ENCODE measurements around the gene CDC73. TPM values are rescaled to one million over a fixed set of nuclear protein-coding genes. Genes with fewer than 3 reads are reported as not detected.
"Not testable (repeated sequence)": the region's sequence is repeated elsewhere in the genome, so short reads cannot be mapped to it uniquely, and the experiment has no call there.

CDC73 gene
- total RNA-seq, 4 donors from 2014 or later: 41.4 to 89.4 (median 51.5) TPM

DNA sequence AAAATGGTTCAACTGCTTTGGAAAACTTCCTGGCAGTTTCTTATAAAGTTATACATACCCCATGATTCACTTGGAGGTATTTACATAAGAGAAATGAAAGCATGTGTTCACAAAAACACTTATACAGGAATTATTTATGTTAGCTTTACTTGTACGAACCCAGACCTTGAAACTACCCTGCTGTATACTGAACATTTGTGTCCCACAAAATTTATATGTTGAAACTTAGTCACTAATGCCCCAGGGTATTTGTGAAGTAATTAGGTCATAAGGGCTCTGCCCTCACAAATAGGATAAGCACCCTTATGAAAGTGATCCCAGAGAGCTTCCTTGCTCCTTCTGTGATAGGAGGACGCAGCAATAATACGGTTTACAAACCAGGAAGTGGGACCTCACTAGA lies 107.3 kb downstream of the CDC73 start:
- DNase-seq (ENCODE audit: low spot score in 2 of 2): no peak
- H3K4me3 ChIP-seq: no peak overlapping the region
- TF ChIP-seq, protein P1, sequence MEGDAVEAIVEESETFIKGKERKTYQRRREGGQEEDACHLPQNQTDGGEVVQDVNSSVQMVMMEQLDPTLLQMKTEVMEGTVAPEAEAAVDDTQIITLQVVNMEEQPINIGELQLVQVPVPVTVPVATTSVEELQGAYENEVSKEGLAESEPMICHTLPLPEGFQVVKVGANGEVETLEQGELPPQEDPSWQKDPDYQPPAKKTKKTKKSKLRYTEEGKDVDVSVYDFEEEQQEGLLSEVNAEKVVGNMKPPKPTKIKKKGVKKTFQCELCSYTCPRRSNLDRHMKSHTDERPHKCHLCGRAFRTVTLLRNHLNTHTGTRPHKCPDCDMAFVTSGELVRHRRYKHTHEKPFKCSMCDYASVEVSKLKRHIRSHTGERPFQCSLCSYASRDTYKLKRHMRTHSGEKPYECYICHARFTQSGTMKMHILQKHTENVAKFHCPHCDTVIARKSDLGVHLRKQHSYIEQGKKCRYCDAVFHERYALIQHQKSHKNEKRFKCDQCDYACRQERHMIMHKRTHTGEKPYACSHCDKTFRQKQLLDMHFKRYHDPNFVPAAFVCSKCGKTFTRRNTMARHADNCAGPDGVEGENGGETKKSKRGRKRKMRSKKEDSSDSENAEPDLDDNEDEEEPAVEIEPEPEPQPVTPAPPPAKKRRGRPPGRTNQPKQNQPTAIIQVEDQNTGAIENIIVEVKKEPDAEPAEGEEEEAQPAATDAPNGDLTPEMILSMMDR (IDR thresholded peaks at IDR 0.05): no peak
- no peak for TF ChIP-seq EP300 (IDR thresholded peaks at IDR 0.05)
- no peak for TF ChIP-seq POLR2A (IDR thresholded peaks at IDR 0.05)
- H3K36me3 ChIP-seq: peaks cover 0 to 13% (median 3%) of the 10 kb centered on the region in 3 donors
- H3K27me3 ChIP-seq: no peaks in the 10 kb centered on the region
- H3K9me3 ChIP-seq: no peaks in the 10 kb centered on the region
- no peaks in the 10 kb centered on the region for H3K4me1 ChIP-seq
- WGBS, 2 donors: 83 to 87% methylated on average over 3 of the region's 3 CpGs
- no peak overlapping the region for H3K27ac ChIP-seq

DNA sequence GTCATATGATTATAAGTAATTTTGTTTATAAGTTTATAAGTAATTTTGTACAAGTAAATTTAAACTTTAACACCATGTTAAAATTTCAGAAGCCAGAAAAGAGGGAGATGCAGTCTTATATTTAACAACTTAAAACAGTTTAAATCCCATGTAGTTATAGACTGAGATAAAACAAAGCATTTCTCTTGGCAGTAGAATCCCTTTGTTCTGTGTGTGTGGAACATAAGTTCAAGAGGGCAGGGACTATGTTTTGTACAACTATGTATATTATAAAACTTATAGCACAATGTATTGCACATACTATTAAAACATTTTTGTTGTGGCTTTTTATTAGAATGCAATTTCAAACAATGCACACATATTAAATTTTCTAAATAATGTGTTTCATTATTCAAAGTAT lies 109.3 kb downstream of the CDC73 start:
- H3K4me1 ChIP-seq; H3K27me3 ChIP-seq; DNase-seq (ENCODE audit: low spot score in 2 of 2); H3K27ac ChIP-seq; H3K9me3 ChIP-seq; H3K4me3 ChIP-seq: not testable (repeated sequence)
- H3K36me3 ChIP-seq: peaks cover 0 to 21% (median 3%) of the 10 kb centered on the region in 3 donors

DNA sequence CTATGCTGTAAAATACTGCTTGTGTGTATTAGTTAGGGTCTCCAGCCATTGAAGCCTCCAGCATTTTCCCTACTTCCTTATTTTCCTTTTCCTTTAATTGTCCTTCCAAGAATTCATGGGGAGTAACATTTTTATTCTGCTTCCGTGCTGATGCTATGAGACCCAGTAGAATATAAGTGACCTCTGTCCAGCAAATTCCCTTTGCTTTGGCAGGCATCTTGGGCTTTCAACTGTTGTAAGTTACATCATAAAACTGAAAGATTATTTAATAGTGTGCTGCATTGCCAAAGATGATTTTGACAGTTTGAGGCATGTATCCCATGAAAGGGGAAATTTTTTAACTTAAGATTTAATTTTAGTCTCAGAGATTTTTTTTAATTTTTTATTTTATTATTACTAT lies 112.7 kb downstream of the CDC73 start:
- no peak for DNase-seq (ENCODE audit: low spot score in 2 of 2)

DNA sequence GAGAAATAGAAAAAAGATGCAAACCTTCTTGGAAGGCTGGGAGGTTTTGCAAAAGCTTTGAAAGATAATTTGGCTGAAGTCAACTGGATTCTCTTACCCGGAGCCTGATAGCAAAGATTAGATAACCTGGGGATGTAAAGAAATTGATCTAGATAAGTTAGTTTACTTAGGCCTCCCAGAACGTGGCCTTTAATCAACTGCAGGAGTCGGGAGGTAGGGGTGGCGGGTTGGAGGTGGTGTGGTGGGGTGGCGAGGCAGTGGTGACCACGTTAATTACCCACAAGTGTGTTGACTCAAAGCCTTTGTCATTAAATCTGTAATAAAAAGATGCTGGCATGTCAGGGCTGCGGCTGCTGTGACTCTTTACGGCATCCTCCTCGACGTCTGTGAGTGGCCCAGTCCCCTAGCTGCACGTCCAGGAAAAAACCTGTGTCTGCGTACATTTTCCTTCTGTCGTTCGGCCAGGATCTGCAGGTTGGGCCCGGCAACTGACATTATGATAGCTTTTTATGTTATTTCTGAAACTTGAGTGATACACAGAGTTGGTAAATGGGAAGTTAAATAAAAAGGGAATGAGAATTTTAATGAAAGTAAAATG lies 115.6 kb downstream of the CDC73 start:
- Histone ChIP-seq H3K27me3 (no peaks in the 10 kb centered on the region), H3K36me3 (peaks cover 0 to 76% (median 3%) of the 10 kb centered on the region in 3 donors), H3K27ac (no peak overlapping the region), H3K9me3 (no peaks in the 10 kb centered on the region), H3K4me3 (no peak overlapping the region), H3K4me1 (peaks cover 0 to 4% (median 0%) of the 10 kb centered on the region in 4 donors)
- no peak for DNase-seq (ENCODE audit: low spot score in 2 of 2)
- 88 to 89% methylated on average over 15 of the region's 15 CpGs for WGBS, 2 donors
- TF ChIP-seq POLR2A (IDR thresholded peaks at IDR 0.05): no peak
- no peak for TF ChIP-seq EP300 (IDR thresholded peaks at IDR 0.05)
- TF ChIP-seq, protein P1 (IDR thresholded peaks at IDR 0.05): no peak

More for the DNA sequence above, 112.7 kb downstream of the CDC73 start:
- Histone ChIP-seq H3K4me3 (no peak overlapping the region), H3K36me3 (peaks cover 0 to 53% (median 3%) of the 10 kb centered on the region in 3 donors), H3K27me3 (no peaks in the 10 kb centered on the region), H3K27ac (no peak overlapping the region), H3K9me3 (no peaks in the 10 kb centered on the region), H3K4me1 (peaks cover 0 to 4% (median 0%) of the 10 kb centered on the region in 4 donors)
- TF ChIP-seq EP300 (IDR thresholded peaks at IDR 0.05) (no peak), POLR2A (IDR thresholded peaks at IDR 0.05) (no peak)
- TF ChIP-seq, protein P1 (IDR thresholded peaks at IDR 0.05): no peak
- WGBS, 2 donors: 14 to 26% methylated on average over 1 of the region's 1 CpG

DNA sequence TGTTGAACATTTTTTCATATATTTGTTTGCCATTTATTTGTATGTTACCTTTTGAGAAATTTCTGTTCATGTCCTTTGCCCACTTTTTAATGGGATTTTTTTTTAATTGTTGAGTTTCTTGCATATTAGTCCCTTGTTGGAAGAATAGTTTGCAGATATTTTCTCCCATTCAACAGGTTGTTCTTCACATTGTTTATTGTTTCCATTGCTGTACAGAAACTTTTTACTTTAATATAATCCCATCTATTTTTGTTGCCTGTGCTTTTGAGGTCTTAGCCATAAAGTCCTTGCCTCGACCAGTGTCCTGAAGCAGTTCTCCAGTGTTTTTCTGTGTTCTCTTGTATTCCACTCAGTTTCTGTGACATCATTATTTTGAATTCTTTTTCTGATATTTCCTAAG lies 118.8 kb downstream of the CDC73 start:
- Histone ChIP-seq H3K9me3 (no peaks in the 10 kb centered on the region), H3K27ac (no peak overlapping the region), H3K4me1 (no peaks in the 10 kb centered on the region), H3K4me3 (no peak overlapping the region), H3K36me3 (peaks cover 0 to 65% (median 0%) of the 10 kb centered on the region in 3 donors), H3K27me3 (no peaks in the 10 kb centered on the region)
- no peak for DNase-seq (ENCODE audit: low spot score in 2 of 2)
- 96 to 98% methylated on average over 1 of the region's 1 CpG for WGBS, 2 donors
- TF ChIP-seq EP300 (IDR thresholded peaks at IDR 0.05): no peak
- TF ChIP-seq, protein P1 (IDR thresholded peaks at IDR 0.05): no peak
- no peak for TF ChIP-seq POLR2A (IDR thresholded peaks at IDR 0.05)
